HG03139 (cell line): ENCODE data around the gene BCO2.
"Not testable (repeated sequence)": the region's sequence is repeated elsewhere in the genome, so short reads cannot be mapped to it uniquely, and the experiment has no call there.

ENCODE experiments used
- ATAC-seq: cut with Tn5 transposase; IDR thresholded peaks from one replicate; pipeline ENCODE4 v1.9.1; 2021; ENCODE audit not compliant: unreplicated experiment

Gene BCO2

DNA sequence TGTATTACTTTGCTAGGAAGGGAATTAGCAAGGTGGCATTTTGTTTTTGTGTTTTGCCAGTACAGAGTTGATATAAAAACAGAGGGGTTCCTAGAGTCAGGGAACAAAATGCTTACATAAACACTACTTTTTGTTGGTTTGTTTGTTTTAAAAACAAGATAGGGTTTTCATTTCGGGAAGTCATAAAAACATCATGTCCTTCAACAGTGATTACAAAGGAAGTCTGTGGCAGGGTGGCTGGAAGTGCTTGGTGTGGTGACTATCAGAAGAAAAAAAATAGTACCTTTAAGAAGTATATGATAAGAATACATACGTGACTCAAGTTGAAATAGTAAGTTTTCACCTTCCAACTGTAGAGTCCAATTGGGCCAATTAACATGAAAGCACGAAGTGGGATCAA is 10.3 kb upstream of the BCO2 start:
- no peak for ATAC-seq

- ATAC-seq, result no peak
Observed at GRCh38 chr11:112166562-112166961, 8.8 kb upstream of the BCO2 start.

GRCh38 chr11:112167145-112167544 is 8.2 kb upstream of the BCO2 start, which contains the start of gene TEX12:
Gene TEX12 (plus strand): TSS chr11:112167372. CDS start chr11:112169269, 1,897 bp downstream.
- no peak for ATAC-seq

GRCh38 chr11:112172362-112172994 is 2.8 kb upstream of the BCO2 start:
- ATAC-seq, result no peak

GRCh38 chr11:112173152-112173551 is 2.2 kb upstream of the BCO2 start:
- ATAC-seq, result no peak

GRCh38 chr11:112175599-112175952 is 264 bp downstream of the BCO2 start:
- no peak for ATAC-seq

GRCh38 chr11:112176077-112176476 is 765 bp downstream of the BCO2 start:
- no peak for ATAC-seq

- no peak for ATAC-seq
Observed at GRCh38 chr11:112177589-112177988, 2.3 kb downstream of the BCO2 start.

- no peak for ATAC-seq
Observed at GRCh38 chr11:112178428-112178827, 3.1 kb downstream of the BCO2 start.

DNA sequence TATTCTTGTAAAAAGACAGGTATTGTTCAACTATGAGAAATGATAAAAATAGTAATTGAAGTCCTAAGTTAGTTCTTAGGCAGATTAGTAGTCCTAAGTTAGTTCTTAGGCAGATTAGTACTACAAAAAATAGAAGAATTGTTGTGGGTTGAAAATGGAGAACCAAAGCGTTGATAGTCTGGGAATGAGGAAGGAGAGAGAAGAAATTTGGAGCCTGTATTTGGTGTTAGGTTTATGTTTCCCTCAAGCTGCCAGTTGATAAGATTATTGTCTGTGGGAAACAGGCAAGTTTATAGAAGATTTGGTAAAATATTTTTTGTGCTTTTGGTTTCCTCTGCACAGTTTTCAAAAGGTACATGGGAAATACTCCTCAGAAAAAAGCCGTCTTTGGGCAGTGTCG is 3.6 kb downstream of the BCO2 start:
- ATAC-seq, result no peak

DNA sequence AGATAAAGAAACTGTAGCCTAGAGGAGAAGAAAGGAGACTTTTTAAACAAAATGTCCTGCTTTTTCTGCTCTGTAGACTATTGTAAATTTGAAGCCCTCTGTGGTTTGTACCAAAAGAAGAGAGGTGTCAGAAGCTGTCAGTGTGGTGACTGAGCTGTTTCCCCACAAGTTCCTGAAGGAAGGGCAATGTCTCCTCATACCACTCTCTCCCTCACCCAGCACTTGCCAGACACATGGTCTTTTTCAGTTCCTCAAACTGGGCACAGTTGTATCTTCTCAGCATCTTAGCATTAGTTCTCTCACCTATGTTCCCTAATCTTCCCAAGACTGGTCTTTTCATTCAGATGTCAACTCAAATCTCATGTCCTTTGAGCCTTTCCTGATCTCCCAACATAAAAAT is 4.3 kb downstream of the BCO2 start:
- ATAC-seq, result no peak

DNA sequence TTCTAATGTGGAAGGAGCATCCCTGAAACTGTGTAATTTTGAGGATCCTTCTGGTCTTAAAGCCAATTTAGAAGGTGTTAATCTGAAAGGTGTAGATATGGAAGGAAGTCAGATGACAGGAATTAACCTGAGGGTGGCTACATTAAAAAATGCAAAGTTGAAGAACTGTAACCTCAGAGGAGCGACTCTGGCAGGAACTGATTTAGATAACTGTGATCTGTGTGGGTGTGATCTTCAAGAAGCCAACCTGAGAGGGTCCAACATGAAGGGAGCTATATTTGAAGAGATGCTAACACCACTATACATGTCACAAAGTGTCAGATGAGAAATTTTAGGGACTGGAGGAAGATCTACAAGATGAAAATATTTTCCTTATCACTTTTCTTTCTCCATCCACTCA is 7.6 kb downstream of the BCO2 start:
- no peak for ATAC-seq

- ATAC-seq, result no peak
Observed at GRCh38 chr11:112185883-112186282, 10.6 kb downstream of the BCO2 start.

- no peak for ATAC-seq
Observed at GRCh38 chr11:112186304-112186703, 11.0 kb downstream of the BCO2 start.

DNA sequence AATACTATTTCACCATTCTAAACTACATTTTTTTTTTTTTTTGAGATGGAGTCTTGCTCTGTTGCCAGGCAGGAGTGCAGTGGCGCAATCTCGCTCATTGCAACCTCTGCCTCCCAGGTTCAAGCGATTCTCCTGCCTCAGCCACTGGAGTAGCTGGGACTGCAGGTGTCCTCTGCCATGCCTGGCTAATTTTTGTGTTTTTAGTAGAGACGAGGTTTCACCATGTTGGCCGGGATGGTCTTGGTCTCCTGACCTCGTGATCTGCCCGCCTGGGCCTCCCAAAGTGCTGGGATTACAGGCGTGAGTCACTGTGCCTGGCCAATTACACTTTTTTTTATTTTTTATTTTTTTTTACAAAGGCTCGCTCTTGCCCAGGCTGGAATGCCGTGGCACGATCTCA is 19.8 kb downstream of the BCO2 start:
- ATAC-seq, result not testable (repeated sequence)

- ATAC-seq, result no peak
Observed at GRCh38 chr11:112195951-112196351, 20.6 kb downstream of the BCO2 start.

DNA sequence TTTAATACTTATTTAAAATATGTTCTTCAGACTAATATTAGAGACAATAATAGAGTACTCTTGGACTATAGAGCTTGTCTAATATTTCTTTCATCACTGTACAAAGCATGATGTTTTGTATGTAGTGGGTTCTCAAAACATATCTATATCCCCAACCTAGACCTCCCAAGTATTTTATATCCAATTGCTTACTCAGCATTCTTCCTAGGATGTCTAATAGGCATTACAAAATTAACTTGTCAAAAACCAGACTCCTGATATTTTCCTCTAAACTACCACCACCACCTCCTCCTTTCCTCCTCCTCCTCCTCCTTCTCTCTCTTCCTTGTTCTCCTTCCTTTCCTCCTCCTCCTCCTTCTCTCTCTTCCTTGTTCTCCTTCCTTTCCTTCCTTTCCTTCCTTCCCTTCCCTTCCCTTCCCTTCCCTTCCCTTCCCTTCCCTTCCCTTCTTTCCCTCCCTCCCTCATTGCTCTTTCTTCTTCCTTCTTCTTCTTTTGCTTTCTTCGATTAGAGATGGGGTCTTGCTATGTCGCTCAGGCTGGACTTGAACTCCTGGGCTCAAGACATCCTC is 21.3 kb downstream of the BCO2 start:
- ATAC-seq, result no peak

- not testable (repeated sequence) for ATAC-seq
Observed at GRCh38 chr11:112199101-112199500, 23.8 kb downstream of the BCO2 start.

- ATAC-seq, result no peak
Observed at GRCh38 chr11:112200252-112200651, 24.9 kb downstream of the BCO2 start.

- no peak for ATAC-seq
Observed at GRCh38 chr11:112206071-112206470, 30.8 kb downstream of the BCO2 start.

GRCh38 chr11:112210890-112211289 is 35.6 kb downstream of the BCO2 start:
- ATAC-seq, result no peak

DNA sequence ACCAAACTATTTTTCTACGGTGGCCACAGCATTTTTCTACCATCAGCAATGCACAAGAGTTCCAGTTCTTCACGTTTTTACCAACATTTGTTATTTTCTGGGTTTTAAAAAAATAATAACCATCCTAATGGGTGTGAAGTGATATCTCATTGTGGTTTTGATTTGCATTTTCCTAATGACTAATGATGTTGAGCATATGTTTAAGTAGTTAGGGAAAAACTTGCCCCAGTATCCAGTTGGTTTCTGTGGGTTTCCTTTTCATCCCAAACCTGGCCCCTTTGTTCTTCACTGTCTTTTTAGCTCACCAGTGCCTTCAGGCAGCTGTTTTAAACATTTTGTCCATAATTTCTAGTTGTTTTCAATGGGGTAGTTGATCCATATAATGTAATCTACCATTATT is 36.2 kb downstream of the BCO2 start:
- ATAC-seq, result no peak

- no peak for ATAC-seq
Observed at GRCh38 chr11:112212290-112212689, 37.0 kb downstream of the BCO2 start.
